22Rv1 (cell line): ENCODE measurements around the gene PRAC1.

ENCODE experiments used
- H3K27ac ChIP-seq: fragments of 450-650 bp; 2 replicates; pipeline ENCODE4 v1.5.1; 2017
- CTCF ChIP-seq: fragments of 450-650 bp; IDR thresholded peaks from 2 replicates; pipeline ENCODE4 v1.5.1; 2017; ENCODE audit warnings: mild to moderate bottlenecking
- ZFX ChIP-seq: fragments of 450-650 bp; IDR thresholded peaks from 2 replicates; pipeline ENCODE4 v1.6.1; 2017; ENCODE audit warnings: antibody characterized with exemption, borderline replicate concordance

Gene PRAC1

GRCh38 chr17:48722201-48722907 lies at the start of gene PRAC1:
TSS of gene PRAC1 (minus strand) at chr17:48722518. CDS start at chr17:48722392, 126 bp downstream.
- peak within 1 kb of the TSS; percentile 100 for H3K27ac ChIP-seq
- peak; percentile 7; the same call in 1 of the 2 replicates for TF ChIP-seq CTCF
- TF ChIP-seq ZFX, result no peak

- TF ChIP-seq ZFX (no peak), CTCF (no peak)
- H3K27ac ChIP-seq, result no peak overlapping the region
Observed at GRCh38 chr17:48770954-48771353, 48.6 kb upstream of the PRAC1 start.

GRCh38 chr17:48769009-48769675 lies 46.8 kb upstream of the PRAC1 start:
- TF ChIP-seq CTCF, result no peak
- TF ChIP-seq ZFX, result no peak
- H3K27ac ChIP-seq, result no peak overlapping the region

- no peak overlapping the region for H3K27ac ChIP-seq
- no peak for TF ChIP-seq ZFX
- no peak for TF ChIP-seq CTCF
Observed at GRCh38 chr17:48767263-48767774, 45.0 kb upstream of the PRAC1 start.

GRCh38 chr17:48761114-48761513 lies 38.8 kb upstream of the PRAC1 start:
- peak overlapping the region; percentile 99 for H3K27ac ChIP-seq
- TF ChIP-seq ZFX (no peak), CTCF (no peak)

- TF ChIP-seq ZFX, result no peak
- TF ChIP-seq CTCF, result no peak
- peak overlapping the region; percentile 99 for H3K27ac ChIP-seq
Observed at GRCh38 chr17:48760411-48760810, 38.1 kb upstream of the PRAC1 start.

GRCh38 chr17:48759288-48759687 lies 37.0 kb upstream of the PRAC1 start:
- peak overlapping the region; percentile 99 for H3K27ac ChIP-seq
- TF ChIP-seq CTCF, result no peak
- TF ChIP-seq ZFX, result no peak
